Adrenal gland (tissue), 12 donors: Measurements from ENCODE around the gene PKN1. TPM values are rescaled to one million over a fixed set of nuclear protein-coding genes. Genes with fewer than 3 reads are reported as not detected.
"Not testable (repeated sequence)": the region's sequence is repeated elsewhere in the genome, so short reads cannot be mapped to it uniquely, and the experiment has no call there.

ENCODE experiments used
- DNase-seq, 7 donors: peaks; one replicate each; pipeline ENCODE4 v3.0.0-alpha.2; 2019 to 2020
- H3K27ac ChIP-seq, 5 donors: fragments of 200-600 bp; sonication (generic) in 4 of 5; 1 replicate in 3 of 5; 2 replicates in 2 of 5; pipeline versions ENCODE4 v1.5.1 to v1.8.0; 2016 to 2020; ENCODE audit warnings: mild to moderate bottlenecking in 1 of 5
- H3K27me3 ChIP-seq: fragments of 200-600 bp; 2 replicates; pipeline ENCODE4 v1.8.0; 2021
- H3K36me3 ChIP-seq, 2 donors: fragments of 200-600 bp; replicated peaks in 1 of 2; 1 replicate in 1 of 2; 2 replicates in 1 of 2; pipeline versions ENCODE4 v1.5.1 to v1.8.0; 2018 to 2022
- H3K4me1 ChIP-seq, 2 donors: fragments of 200-600 bp; replicated peaks in 1 of 2; 1 replicate in 1 of 2; 2 replicates in 1 of 2; pipeline versions ENCODE4 v1.5.1 to v1.8.0; 2018 to 2021
- H3K4me3 ChIP-seq, 4 donors: fragments of 200-600 bp; sonication (generic) in 3 of 4; one replicate each; pipeline ENCODE4 v1.5.1; 2016 to 2018
- H3K9me3 ChIP-seq, 3 donors: fragments of 200-600 bp; sonication (generic) in 1 of 3; replicated peaks in 1 of 3; 1 replicate in 2 of 3; 2 replicates in 1 of 3; pipeline versions ENCODE4 v1.5.1 to v1.8.0; 2016 to 2021
- CTCF ChIP-seq, 6 experiments: fragments of 450-650 bp in 4 of 6; fragments of 200-600 bp in 2 of 6; sonication (generic) in 1 of 6; IDR thresholded peaks; 1 replicate in 5 of 6; 2 replicates in 1 of 6; pipeline versions ENCODE4 v1.5.1 to v1.8.0; 2016 to 2021; ENCODE audit warnings: antibody characterized with exemption in 6 of 6, mild to moderate bottlenecking in 2 of 6, moderate library complexity in 1 of 6
- POLR2A ChIP-seq, 2 donors: fragments of 450-650 bp; IDR thresholded peaks; one replicate each; pipeline ENCODE4 v1.6.1; 2017; ENCODE audit warnings: antibody characterized with exemption in 2 of 2, mild to moderate bottlenecking in 2 of 2, moderate library complexity in 1 of 2
- WGBS, 4 donors: extraction: QIAGEN DNeasy Blood & Tissue Kit in 2 of 4; methylation state at CpG; one replicate each; pipeline versions ENCODE4 v1.1.5 to v1.1.7; 2013 to 2017; 5-methylcytosine and 5-hydroxymethylcytosine counted together
- intact Hi-C, 2 donors: fragments of 100-400 bp; cut with DNase I; formaldehyde crosslinking; loops; one replicate each; pipeline versions ENCODE4 v1.14.1 to v1.15.0; 2022 to 2023
- polyA plus RNA-seq, 3 donors: library from polyadenylated mRNA; stranded (reverse); fragments of 200-250 nt in 2 of 3; fragments of 350-450 nt in 1 of 3; fragmentation: Illumina TruSeq in 1 of 3; extraction: RNeasy Lipid Tissue Mini Kit (QIAGEN cat#74804) in 1 of 3; gene quantifications; one replicate each; pipeline ENCODE4 v1.2.3, GENCODE V29; 2013 to 2014
- total RNA-seq, 9 donors: library from RNA; depleted of rRNA in 4 of 9; stranded (reverse); fragments of >200 nt in 4 of 9; fragments of 120-200 nt in 1 of 9; fragmentation: NEBNext Ultra II Directional in 1 of 9; extraction: Animal tissue kit (Norgen Biotek cat#: 25700) in 1 of 9; gene quantifications; one replicate each; pipeline versions ENCODE4 v1.1.0 to v1.2.4, GENCODE V29; 2013 to 2023
- donor health status: healthy with polysubstance abuse.
- donor health status: Bipolar disorder and iron deficiency.
- donor health status: DM: yes; HTN: yes; CAD: no.
- donor health status: DM: no; HTN: no; CAD: no.
- donor health status: DM: no; HTN: no; CAD: no.
- donor health status: DM: yes; HTN: yes; CAD: no.

The PKN1 gene
- total and polyA plus RNA-seq, 12 donors, result 27.5 to 209 (median 120) TPM

- Histone ChIP-seq H3K4me1 (no peaks in the 10 kb centered on the region), H3K27me3 (no peaks in the 10 kb centered on the region), H3K4me3 (no peak overlapping the region), H3K36me3 (peaks cover 0 to 95% of the 10 kb centered on the region in 2 donors), H3K27ac (no peak overlapping the region), H3K9me3 (no peaks in the 10 kb centered on the region)
- intact Hi-C loops, result no loop called here
- DNase-seq, result peak in 3 of 7 donors; percentile 33 to 55 (median 47)
- 78 to 88% (median 85%) methylated on average over 21 to 30 of the region's 30 CpGs for WGBS, 4 donors
- no peak for TF ChIP-seq CTCF (IDR thresholded peaks at IDR 0.05)
- no peak for TF ChIP-seq POLR2A (IDR thresholded peaks at IDR 0.05)
Measured at GRCh38 chr19:14450168-14450874, 17.2 kb downstream of the PKN1 start.

GRCh38 chr19:14450876-14451275 lies 17.8 kb downstream of the PKN1 start:
- Histone ChIP-seq H3K27ac (no peak overlapping the region), H3K4me3 (no peak overlapping the region), H3K27me3 (no peaks in the 10 kb centered on the region), H3K9me3 (no peaks in the 10 kb centered on the region), H3K36me3 (peaks cover 0 to 92% of the 10 kb centered on the region in 2 donors), H3K4me1 (no peaks in the 10 kb centered on the region)
- no peak for DNase-seq
- intact Hi-C loops, result no loop called here
- no peak for TF ChIP-seq CTCF (IDR thresholded peaks at IDR 0.05)
- TF ChIP-seq POLR2A (IDR thresholded peaks at IDR 0.05), result no peak
- WGBS, 4 donors, result 96 to 99% (median 98%) methylated on average over 3 to 19 of the region's 19 CpGs

- intact Hi-C loops, result not testable (repeated sequence)
- H3K36me3 ChIP-seq, result peaks cover 0 to 81% of the 10 kb centered on the region in 2 donors
Measured at GRCh38 chr19:14452303-14452702, 19.2 kb downstream of the PKN1 start.

GRCh38 chr19:14459703-14460102 lies 26.6 kb downstream of the PKN1 start:
- H3K36me3 ChIP-seq, result peaks cover 0 to 59% of the 10 kb centered on the region in 2 donors
- no peak overlapping the region for H3K4me3 ChIP-seq
- no peaks in the 10 kb centered on the region for H3K27me3 ChIP-seq
- no peaks in the 10 kb centered on the region for H3K4me1 ChIP-seq
- 62 to 83% (median 79%) methylated on average over 4 to 5 of the region's 5 CpGs for WGBS, 4 donors
- TF ChIP-seq POLR2A (IDR thresholded peaks at IDR 0.05) (no peak), CTCF (IDR thresholded peaks at IDR 0.05) (no peak)
- H3K27ac ChIP-seq, result no peak overlapping the region
- intact Hi-C loops, result no loop called here
- H3K9me3 ChIP-seq, result no peaks in the 10 kb centered on the region
- DNase-seq, result no peak

More at GRCh38 chr19:14452303-14452702, 19.2 kb downstream of the PKN1 start:
- 96 to 100% (median 97%) methylated on average over 3 of the region's 3 CpGs for WGBS, 4 donors
- H3K9me3 ChIP-seq, H3K4me3 ChIP-seq, H3K4me1 ChIP-seq, DNase-seq, H3K27me3 ChIP-seq, H3K27ac ChIP-seq: not testable (repeated sequence)

- no peak overlapping the region for H3K27ac ChIP-seq
- H3K36me3 ChIP-seq, result peaks cover 0 to 64% of the 10 kb centered on the region in 2 donors
- TF ChIP-seq POLR2A (IDR thresholded peaks at IDR 0.05) (no peak), CTCF (IDR thresholded peaks at IDR 0.05) (no peak)
- H3K9me3 ChIP-seq, result no peaks in the 10 kb centered on the region
- no peak for DNase-seq
- 90 to 99% (median 95%) methylated on average over 2 of the region's 2 CpGs for WGBS, 4 donors
- H3K4me1 ChIP-seq, result no peaks in the 10 kb centered on the region
- H3K27me3 ChIP-seq, result no peaks in the 10 kb centered on the region
- H3K4me3 ChIP-seq, result no peak overlapping the region
- intact Hi-C loops, result no loop called here
Measured at GRCh38 chr19:14460935-14461334, 27.8 kb downstream of the PKN1 start.

- DNase-seq, H3K9me3 ChIP-seq, H3K4me3 ChIP-seq, H3K4me1 ChIP-seq, intact Hi-C loops, H3K27ac ChIP-seq, H3K27me3 ChIP-seq: not testable (repeated sequence)
- peaks cover 0 to 74% of the 10 kb centered on the region in 2 donors for H3K36me3 ChIP-seq
- WGBS, 4 donors, result 87 to 95% (median 92%) methylated on average over 7 of the region's 7 CpGs
Measured at GRCh38 chr19:14462401-14462800, 29.3 kb downstream of the PKN1 start.
